K562 (cell line): ENCODE data around the gene FGGY. TPM values are rescaled to one million over a fixed set of nuclear protein-coding genes. Genes with fewer than 3 reads are reported as not detected.

Experiments
- ADNP ChIP-seq: fragments of 200-800 bp; sonication (Bioruptor generic); IDR thresholded peaks from 2 replicates; pipeline ENCODE4 v1.6.1; 2016; ENCODE audit warnings: missing genetic modification characterization, missing compliant biosample characterization
- E2F3 ChIP-seq: fragments of 250-450 bp; sonication (Bioruptor Pico); IDR thresholded peaks from 2 replicates; pipeline ENCODE4 v1.4.0; 2020; ENCODE audit warnings: mild to moderate bottlenecking
- LCOR ChIP-seq: sonication (generic); formaldehyde crosslinking; IDR thresholded peaks from 2 replicates; pipeline ENCODE4 v1.8.0; 2022; ENCODE audit warnings: mild to moderate bottlenecking, missing genetic modification reagents
- POLR3G ChIP-seq: IDR thresholded peaks from 2 replicates; pipeline ENCODE4 v1.6.1; 2011; ENCODE audit not compliant: insufficient read length, insufficient replicate concordance; ENCODE audit errors: extremely low read depth
- RCOR1 ChIP-seq, 2 experiments: IDR thresholded peaks; 2 replicates each; pipeline ENCODE4 v1.6.1; 2012; ENCODE audit warnings: low read depth in 2 of 2, low read length in 2 of 2, borderline replicate concordance in 1 of 2, improper control_type of control experiment in 1 of 2
- TAF1 ChIP-seq: IDR thresholded peaks from 2 replicates; pipeline ENCODE4 v1.6.1; 2011; ENCODE audit warnings: mild to moderate bottlenecking, low read length, moderate library complexity; ENCODE audit not compliant: insufficient read depth, control insufficient read depth, severe bottlenecking; ENCODE audit errors: extremely low read depth
- TAF15 ChIP-seq: fragments of 200-400 bp; formaldehyde crosslinking; IDR thresholded peaks from 2 replicates; pipeline ENCODE4 v1.6.1; 2017; ENCODE audit warnings: mild to moderate bottlenecking, low read depth, low read length, moderate library complexity
- ZBTB17 ChIP-seq: fragments of 450-650 bp; formaldehyde crosslinking; IDR thresholded peaks from 2 replicates; pipeline ENCODE4 v1.4.0; 2020; ENCODE audit warnings: mild to moderate bottlenecking
- ZNF583 ChIP-seq: fragments of 250-450 bp; sonication (Bioruptor Pico); IDR thresholded peaks from 2 replicates; pipeline ENCODE4 v1.4.0; 2020
- polyA plus RNA-seq, 8 experiments: library from polyadenylated mRNA; depleted of rRNA in 4 of 8; stranded (reverse) in 5 of 8; unstranded in 3 of 8; fragments of >200 nt; fragmentation: Nextera tagmentation in 2 of 8; fragmentation: Illumina TruSeq in 1 of 8; extraction: Ambion mirVana in 2 of 8; extraction: Trizol in 1 of 8; gene quantifications; 2 replicates each; pipeline versions ENCODE4 v1.2.1 to v1.2.3, GENCODE V29; 2011 to 2014; ENCODE audit warnings: inconsistent platforms in 1 of 8, missing spikeins in 1 of 8
- total RNA-seq, 7 experiments: library from RNA; depleted of rRNA in 6 of 7; stranded (reverse); fragments of >200 nt in 6 of 7; fragmentation: Illumina TruSeq in 2 of 7; extraction: Trizol in 2 of 7; gene quantifications; 2 replicates each; pipeline versions ENCODE4 v1.2.1 to v1.2.3, GENCODE V29; 2011 to 2021; ENCODE audit warnings: low replicate concordance in 1 of 7
- TF ChIP-seq, protein P1 (sequence below): sonication (generic); formaldehyde crosslinking; IDR thresholded peaks from 2 replicates; pipeline ENCODE4 v1.8.0; 2022; ENCODE audit warnings: missing genetic modification reagents, mild to moderate bottlenecking, borderline replicate concordance
- TF ChIP-seq, protein P2 (sequence below): fragments of 250-450 bp; sonication (Bioruptor Pico); IDR thresholded peaks from 2 replicates; pipeline ENCODE4 v1.4.0; 2020; ENCODE audit warnings: mild to moderate bottlenecking
- TF ChIP-seq, protein P3 (sequence below), 2 experiments: fragments of 450-650 bp in 1 of 2; sonication (generic) in 1 of 2; formaldehyde crosslinking in 1 of 2; IDR thresholded peaks; 2 replicates each; pipeline versions ENCODE4 v1.7.1 to v1.9.0; 2016 to 2022; ENCODE audit warnings: inconsistent platforms in 1 of 2, mild to moderate bottlenecking in 1 of 2, missing genetic modification reagents in 1 of 2

Gene FGGY
- total and polyA plus RNA-seq, 9 of the 15 experiments (the other 6 are each of a cell fraction or from before 2014, with no cell fraction given) = 9.7 to 19.2 (median 12.6) TPM

DNA sequence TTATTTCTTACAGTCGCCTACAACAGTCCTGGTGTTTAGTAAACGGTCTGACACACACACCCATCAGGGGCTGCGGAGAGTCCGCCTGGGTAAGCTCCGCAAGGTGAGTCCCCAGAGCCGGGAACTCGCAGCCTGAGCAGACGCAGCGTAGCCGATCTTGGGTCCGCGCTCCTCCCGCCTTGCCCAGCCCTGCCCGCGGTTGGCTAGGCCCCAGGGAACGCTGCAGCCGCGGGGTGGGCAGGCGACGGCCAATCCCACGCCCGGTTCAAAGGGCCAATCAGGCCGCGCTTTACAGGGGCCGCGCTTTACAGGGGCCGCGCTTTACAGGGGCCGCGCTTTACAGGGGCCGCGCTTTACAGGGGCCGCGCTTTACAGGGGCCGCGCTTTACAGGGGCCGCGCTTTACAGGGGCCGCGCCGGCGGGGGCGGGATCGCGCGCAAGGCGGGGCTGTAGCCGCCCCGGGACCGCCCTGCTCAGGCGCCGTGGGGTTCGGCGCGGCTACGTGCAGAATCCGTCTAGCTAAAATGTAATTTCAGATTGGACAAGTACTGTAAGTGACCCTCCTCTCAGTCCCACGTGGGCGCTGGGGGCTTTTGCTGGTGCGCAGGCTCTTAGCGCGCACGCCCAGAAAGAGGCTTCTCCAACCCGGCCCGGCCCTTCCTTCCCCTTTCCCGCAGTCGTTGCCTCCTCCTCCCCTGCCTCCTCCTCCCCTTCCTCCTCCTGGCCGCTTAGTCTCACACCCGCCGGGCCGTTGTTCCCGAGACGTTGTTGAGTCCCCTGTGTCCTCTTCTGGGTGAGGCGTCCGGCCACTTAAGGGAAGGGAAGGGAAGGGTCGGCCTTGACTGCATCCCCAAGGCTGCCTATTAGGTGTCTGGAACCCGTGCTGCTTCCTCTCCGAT lies at the start of gene FGGY (continued):
- 0 out of 2 replicates have a peak, but pooled peaks have one; percentile 13 for TF ChIP-seq ZNF583 (CRISPR knock-in tag)
- TF ChIP-seq ZBTB17 (CRISPR knock-in tag) = 0 out of 2 replicates have a peak, but pooled peaks have one; percentile 40
- peak in 1 of 2 experiments; percentile 22; a peak in 1 of 4 replicates for TF ChIP-seq RCOR1 (IDR thresholded peaks at IDR 0.05; ENCODE audit: borderline replicate concordance in 1 of 2, low read depth in 2 of 2, low read length in 2 of 2)
- TF ChIP-seq, protein P1, sequence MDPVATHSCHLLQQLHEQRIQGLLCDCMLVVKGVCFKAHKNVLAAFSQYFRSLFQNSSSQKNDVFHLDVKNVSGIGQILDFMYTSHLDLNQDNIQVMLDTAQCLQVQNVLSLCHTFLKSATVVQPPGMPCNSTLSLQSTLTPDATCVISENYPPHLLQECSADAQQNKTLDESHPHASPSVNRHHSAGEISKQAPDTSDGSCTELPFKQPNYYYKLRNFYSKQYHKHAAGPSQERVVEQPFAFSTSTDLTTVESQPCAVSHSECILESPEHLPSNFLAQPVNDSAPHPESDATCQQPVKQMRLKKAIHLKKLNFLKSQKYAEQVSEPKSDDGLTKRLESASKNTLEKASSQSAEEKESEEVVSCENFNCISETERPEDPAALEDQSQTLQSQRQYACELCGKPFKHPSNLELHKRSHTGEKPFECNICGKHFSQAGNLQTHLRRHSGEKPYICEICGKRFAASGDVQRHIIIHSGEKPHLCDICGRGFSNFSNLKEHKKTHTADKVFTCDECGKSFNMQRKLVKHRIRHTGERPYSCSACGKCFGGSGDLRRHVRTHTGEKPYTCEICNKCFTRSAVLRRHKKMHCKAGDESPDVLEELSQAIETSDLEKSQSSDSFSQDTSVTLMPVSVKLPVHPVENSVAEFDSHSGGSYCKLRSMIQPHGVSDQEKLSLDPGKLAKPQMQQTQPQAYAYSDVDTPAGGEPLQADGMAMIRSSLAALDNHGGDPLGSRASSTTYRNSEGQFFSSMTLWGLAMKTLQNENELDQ (CRISPR knock-in tag) = no peak
- no peak for TF ChIP-seq POLR3G
- peak; percentile 70 for TF ChIP-seq TAF1
- TF ChIP-seq E2F3 (CRISPR knock-in tag) = 0 out of 2 replicates have a peak, but pooled peaks have one; percentile 36
- peak; percentile 52; the same call in 1 of the 2 replicates for TF ChIP-seq LCOR
- TF ChIP-seq, protein P2, sequence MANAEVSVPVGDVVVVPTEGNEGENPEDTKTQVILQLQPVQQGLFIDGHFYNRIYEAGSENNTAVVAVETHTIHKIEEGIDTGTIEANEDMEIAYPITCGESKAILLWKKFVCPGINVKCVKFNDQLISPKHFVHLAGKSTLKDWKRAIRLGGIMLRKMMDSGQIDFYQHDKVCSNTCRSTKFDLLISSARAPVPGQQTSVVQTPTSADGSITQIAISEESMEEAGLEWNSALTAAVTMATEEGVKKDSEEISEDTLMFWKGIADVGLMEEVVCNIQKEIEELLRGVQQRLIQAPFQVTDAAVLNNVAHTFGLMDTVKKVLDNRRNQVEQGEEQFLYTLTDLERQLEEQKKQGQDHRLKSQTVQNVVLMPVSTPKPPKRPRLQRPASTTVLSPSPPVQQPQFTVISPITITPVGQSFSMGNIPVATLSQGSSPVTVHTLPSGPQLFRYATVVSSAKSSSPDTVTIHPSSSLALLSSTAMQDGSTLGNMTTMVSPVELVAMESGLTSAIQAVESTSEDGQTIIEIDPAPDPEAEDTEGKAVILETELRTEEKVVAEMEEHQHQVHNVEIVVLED (CRISPR knock-in tag) = 0 out of 2 replicates have a peak, but pooled peaks have one; percentile 19
- TF ChIP-seq ADNP = no peak
- TF ChIP-seq, protein P3, sequence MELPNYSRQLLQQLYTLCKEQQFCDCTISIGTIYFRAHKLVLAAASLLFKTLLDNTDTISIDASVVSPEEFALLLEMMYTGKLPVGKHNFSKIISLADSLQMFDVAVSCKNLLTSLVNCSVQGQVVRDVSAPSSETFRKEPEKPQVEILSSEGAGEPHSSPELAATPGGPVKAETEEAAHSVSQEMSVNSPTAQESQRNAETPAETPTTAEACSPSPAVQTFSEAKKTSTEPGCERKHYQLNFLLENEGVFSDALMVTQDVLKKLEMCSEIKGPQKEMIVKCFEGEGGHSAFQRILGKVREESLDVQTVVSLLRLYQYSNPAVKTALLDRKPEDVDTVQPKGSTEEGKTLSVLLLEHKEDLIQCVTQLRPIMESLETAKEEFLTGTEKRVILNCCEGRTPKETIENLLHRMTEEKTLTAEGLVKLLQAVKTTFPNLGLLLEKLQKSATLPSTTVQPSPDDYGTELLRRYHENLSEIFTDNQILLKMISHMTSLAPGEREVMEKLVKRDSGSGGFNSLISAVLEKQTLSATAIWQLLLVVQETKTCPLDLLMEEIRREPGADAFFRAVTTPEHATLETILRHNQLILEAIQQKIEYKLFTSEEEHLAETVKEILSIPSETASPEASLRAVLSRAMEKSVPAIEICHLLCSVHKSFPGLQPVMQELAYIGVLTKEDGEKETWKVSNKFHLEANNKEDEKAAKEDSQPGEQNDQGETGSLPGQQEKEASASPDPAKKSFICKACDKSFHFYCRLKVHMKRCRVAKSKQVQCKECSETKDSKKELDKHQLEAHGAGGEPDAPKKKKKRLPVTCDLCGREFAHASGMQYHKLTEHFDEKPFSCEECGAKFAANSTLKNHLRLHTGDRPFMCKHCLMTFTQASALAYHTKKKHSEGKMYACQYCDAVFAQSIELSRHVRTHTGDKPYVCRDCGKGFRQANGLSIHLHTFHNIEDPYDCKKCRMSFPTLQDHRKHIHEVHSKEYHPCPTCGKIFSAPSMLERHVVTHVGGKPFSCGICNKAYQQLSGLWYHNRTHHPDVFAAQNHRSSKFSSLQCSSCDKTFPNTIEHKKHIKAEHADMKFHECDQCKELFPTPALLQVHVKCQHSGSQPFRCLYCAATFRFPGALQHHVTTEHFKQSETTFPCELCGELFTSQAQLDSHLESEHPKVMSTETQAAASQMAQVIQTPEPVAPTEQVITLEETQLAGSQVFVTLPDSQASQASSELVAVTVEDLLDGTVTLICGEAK (IDR thresholded peaks at IDR 0.05) = no peak; the same call in 1 of the 2 replicates
- TF ChIP-seq, protein P3 (CRISPR knock-in tag; IDR thresholded peaks at IDR 0.05) = no peak
- TF ChIP-seq TAF15 = no peak
